Cardiac muscle cell (in vitro differentiated cells and primary cell): ENCODE results near the gene FAM204A. TPM values are rescaled to one million over a fixed set of nuclear protein-coding genes. Genes with fewer than 3 reads are reported as not detected.

Source experiments
- DNase-seq, 2 donors: peaks; one replicate each; pipeline versions ENCODE4 v3.0.0 to v3.0.0-alpha.2; 2010 to 2017; ENCODE audit warnings: low read depth in 1 of 2, low spot score in 1 of 2
- H3K27ac ChIP-seq: fragments of 200-600 bp; sonication (generic); 2 replicates; pipeline ENCODE4 v1.5.1; 2016
- H3K27me3 ChIP-seq: fragments of 200-600 bp; sonication (generic); 2 replicates; pipeline ENCODE4 v1.6.0; 2016; ENCODE audit warnings: control low read depth
- H3K36me3 ChIP-seq: fragments of 200-600 bp; sonication (generic); 2 replicates; pipeline ENCODE4 v1.5.1; 2016; ENCODE audit warnings: control low read depth
- H3K4me1 ChIP-seq: fragments of 200-600 bp; sonication (generic); 2 replicates; pipeline ENCODE4 v1.8.1; 2017; ENCODE audit warnings: low read depth, mild to moderate bottlenecking, mixed run types
- H3K4me3 ChIP-seq: fragments of 200-600 bp; sonication (generic); 2 replicates; pipeline ENCODE4 v1.5.1; 2016; ENCODE audit warnings: mild to moderate bottlenecking
- H3K9me3 ChIP-seq: fragments of 200-600 bp; sonication (generic); 2 replicates; pipeline ENCODE4 v1.5.1; 2017; ENCODE audit warnings: low read depth, mild to moderate bottlenecking, control low read depth
- CTCF ChIP-seq: IDR thresholded peaks from 2 replicates; pipeline ENCODE4 v1.5.1; 2012; ENCODE audit warnings: low read depth, mild to moderate bottlenecking, low read length
- polyA plus RNA-seq: library from polyadenylated mRNA; unstranded; fragments of >200 nt; fragmentation: Nextera tagmentation; extraction: Ambion mirVana; gene quantifications from 2 replicates; pipeline ENCODE4 v1.2.1, GENCODE V29; 2016
- total RNA-seq: library from RNA; depleted of rRNA; stranded (reverse); fragments of >200 nt; gene quantifications from 2 replicates; pipeline ENCODE4 v1.2.3, GENCODE V29; 2016

The FAM204A gene
- total and polyA plus RNA-seq, 2 experiments from 2014 or later: 39.5 to 49.5 TPM

GRCh38 chr10:118282670-118283069 lies 59.5 kb downstream of the FAM204A start:
- no peak for DNase-seq
- TF ChIP-seq CTCF: no peak
- peaks cover 12% of the 10 kb centered on the region for H3K27me3 ChIP-seq
- no peaks in the 10 kb centered on the region for H3K36me3 ChIP-seq
- no peak overlapping the region for H3K27ac ChIP-seq
- H3K9me3 ChIP-seq: no peaks in the 10 kb centered on the region
- H3K4me3 ChIP-seq: no peak overlapping the region
- no peaks in the 10 kb centered on the region for H3K4me1 ChIP-seq

- H3K27ac ChIP-seq: no peak overlapping the region
- DNase-seq: no peak
- H3K9me3 ChIP-seq: no peaks in the 10 kb centered on the region
- H3K4me1 ChIP-seq: no peaks in the 10 kb centered on the region
- H3K27me3 ChIP-seq: peaks cover 15% of the 10 kb centered on the region
- H3K4me3 ChIP-seq: no peak overlapping the region
- no peak for TF ChIP-seq CTCF
- no peaks in the 10 kb centered on the region for H3K36me3 ChIP-seq
Observed at GRCh38 chr10:118278649-118279048, 63.5 kb downstream of the FAM204A start.

- Histone ChIP-seq H3K4me1 (no peaks in the 10 kb centered on the region), H3K9me3 (no peaks in the 10 kb centered on the region), H3K36me3 (no peaks in the 10 kb centered on the region), H3K27me3 (peaks cover 19% of the 10 kb centered on the region), H3K27ac (no peak overlapping the region), H3K4me3 (no peak overlapping the region)
- DNase-seq: no peak
- no peak for TF ChIP-seq CTCF
Observed at GRCh38 chr10:118277871-118278270, 64.3 kb downstream of the FAM204A start.

- H3K27ac ChIP-seq: no peak overlapping the region
- H3K4me3 ChIP-seq: no peak overlapping the region
- no peaks in the 10 kb centered on the region for H3K9me3 ChIP-seq
- TF ChIP-seq CTCF: no peak
- peaks cover 31% of the 10 kb centered on the region for H3K27me3 ChIP-seq
- H3K4me1 ChIP-seq: no peaks in the 10 kb centered on the region
- no peak for DNase-seq
- H3K36me3 ChIP-seq: no peaks in the 10 kb centered on the region
Observed at GRCh38 chr10:118276727-118277126, 65.4 kb downstream of the FAM204A start.

GRCh38 chr10:118276204-118276603 lies 65.9 kb downstream of the FAM204A start:
- Histone ChIP-seq H3K27me3 (peaks cover 35% of the 10 kb centered on the region), H3K36me3 (no peaks in the 10 kb centered on the region), H3K27ac (no peak overlapping the region), H3K4me1 (no peaks in the 10 kb centered on the region), H3K9me3 (no peaks in the 10 kb centered on the region), H3K4me3 (no peak overlapping the region)
- no peak for TF ChIP-seq CTCF
- no peak for DNase-seq

GRCh38 chr10:118273662-118274061 lies 68.5 kb downstream of the FAM204A start:
- no peak overlapping the region for H3K27ac ChIP-seq
- no peaks in the 10 kb centered on the region for H3K36me3 ChIP-seq
- TF ChIP-seq CTCF: no peak
- H3K4me1 ChIP-seq: no peaks in the 10 kb centered on the region
- peaks cover 49% of the 10 kb centered on the region for H3K27me3 ChIP-seq
- H3K4me3 ChIP-seq: no peak overlapping the region
- no peaks in the 10 kb centered on the region for H3K9me3 ChIP-seq
- DNase-seq: no peak
